AG04450 (cell line): ENCODE data around the gene KCNAB2. TPM values are rescaled to one million over a fixed set of nuclear protein-coding genes. Genes with fewer than 3 reads are reported as not detected.

Experiments
- CTCF ChIA-PET: fragments of 300-600, 350-600 bp; formaldehyde crosslinking; extraction: SDS; loops from one replicate; lab custom pipeline; 2022; ENCODE audit warnings: antibody characterized with exemption, inconsistent platforms; lab: Charles Lee
- POLR2A ChIA-PET: fragments of 350-600 bp; formaldehyde crosslinking; extraction: SDS; loops from one replicate; lab custom pipeline; 2021; ENCODE audit warnings: antibody characterized with exemption, inconsistent platforms; lab: Yijun Ruan, JAX
- DNase-seq: peaks from one replicate; pipeline ENCODE4 v3.0.0-alpha.2; 2011; ENCODE audit warnings: low read depth, low spot score
- H3K27ac ChIP-seq: one replicate; pipeline ENCODE4 v1.5.1; 2012; ENCODE audit warnings: low read depth, low read length, control low read depth
- H3K27me3 ChIP-seq: one replicate; pipeline ENCODE4 v1.6.0; 2012; ENCODE audit warnings: low read length; ENCODE audit not compliant: control insufficient read depth, insufficient read depth
- H3K4me3 ChIP-seq: 2 replicates; pipeline ENCODE4 v1.5.1; 2011; ENCODE audit warnings: mild to moderate bottlenecking, low read depth, low read length, control low read depth
- H3K9me3 ChIP-seq: 2 replicates; pipeline ENCODE4 v1.5.1; 2012; ENCODE audit warnings: low read length; ENCODE audit not compliant: control insufficient read depth, insufficient read depth
- polyA plus RNA-seq: library from polyadenylated mRNA; depleted of rRNA; stranded (reverse); fragments of >200 nt; gene quantifications from 2 replicates; pipeline ENCODE4 v1.2.3, GENCODE V29; 2011
- TF ChIP-seq, protein P1 (sequence below): IDR thresholded peaks from 2 replicates; pipeline ENCODE4 v1.5.1; 2011; ENCODE audit warnings: low read depth, low read length, control low read depth, inconsistent platforms

KCNAB2 gene
- polyA plus RNA-seq, 1 experiment, result 3.1 TPM

DNA sequence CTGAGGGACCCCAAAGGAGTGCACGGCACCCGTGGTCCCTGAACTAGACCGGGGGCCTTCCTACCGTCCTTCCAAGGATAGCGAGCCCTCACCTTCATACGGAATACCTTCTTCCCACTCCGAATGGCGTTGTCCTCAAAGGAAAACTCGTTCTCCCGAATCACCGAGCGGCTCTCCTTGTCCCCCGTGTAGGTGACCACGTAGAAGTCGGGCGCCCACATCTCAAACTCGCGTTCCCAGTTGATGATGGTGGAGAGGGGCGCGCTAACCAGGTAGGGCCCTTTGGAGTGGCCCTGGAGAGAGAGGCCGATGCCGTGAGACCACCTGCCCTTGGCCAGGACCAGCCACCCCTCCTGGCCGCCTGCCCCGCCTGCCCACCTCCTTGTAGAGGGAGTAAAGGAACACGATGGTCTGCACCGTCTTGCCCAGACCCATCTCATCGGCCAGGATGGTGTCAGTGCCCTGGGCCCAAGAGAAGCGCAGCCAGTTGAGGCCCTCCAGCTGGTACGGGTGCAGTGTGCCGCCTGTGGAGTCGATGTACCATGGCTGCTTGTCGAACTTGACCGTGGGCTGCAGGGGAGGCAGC lies 96.4 kb downstream of the KCNAB2 start:
- TF ChIP-seq, protein P1, sequence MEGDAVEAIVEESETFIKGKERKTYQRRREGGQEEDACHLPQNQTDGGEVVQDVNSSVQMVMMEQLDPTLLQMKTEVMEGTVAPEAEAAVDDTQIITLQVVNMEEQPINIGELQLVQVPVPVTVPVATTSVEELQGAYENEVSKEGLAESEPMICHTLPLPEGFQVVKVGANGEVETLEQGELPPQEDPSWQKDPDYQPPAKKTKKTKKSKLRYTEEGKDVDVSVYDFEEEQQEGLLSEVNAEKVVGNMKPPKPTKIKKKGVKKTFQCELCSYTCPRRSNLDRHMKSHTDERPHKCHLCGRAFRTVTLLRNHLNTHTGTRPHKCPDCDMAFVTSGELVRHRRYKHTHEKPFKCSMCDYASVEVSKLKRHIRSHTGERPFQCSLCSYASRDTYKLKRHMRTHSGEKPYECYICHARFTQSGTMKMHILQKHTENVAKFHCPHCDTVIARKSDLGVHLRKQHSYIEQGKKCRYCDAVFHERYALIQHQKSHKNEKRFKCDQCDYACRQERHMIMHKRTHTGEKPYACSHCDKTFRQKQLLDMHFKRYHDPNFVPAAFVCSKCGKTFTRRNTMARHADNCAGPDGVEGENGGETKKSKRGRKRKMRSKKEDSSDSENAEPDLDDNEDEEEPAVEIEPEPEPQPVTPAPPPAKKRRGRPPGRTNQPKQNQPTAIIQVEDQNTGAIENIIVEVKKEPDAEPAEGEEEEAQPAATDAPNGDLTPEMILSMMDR, result no peak
- POLR2A ChIA-PET, result no interaction called here
- H3K27ac ChIP-seq, result no peak overlapping the region

GRCh38 chr1:6142734-6143133 lies 97.0 kb downstream of the KCNAB2 start:
- DNase-seq, result no peak
- no peak overlapping the region for H3K4me3 ChIP-seq
- no peak overlapping the region for H3K27ac ChIP-seq
- H3K27me3 ChIP-seq, result peaks cover 12% of the 10 kb centered on the region
- ChIA-PET CTCF (no interaction called here), POLR2A (no interaction called here)
- H3K9me3 ChIP-seq, result no peaks in the 10 kb centered on the region
- TF ChIP-seq, protein P1, result no peak

More for the DNA sequence above, 96.4 kb downstream of the KCNAB2 start:
- CTCF ChIA-PET, result no interaction called here
- Histone ChIP-seq H3K9me3 (no peaks in the 10 kb centered on the region), H3K27me3 (peaks cover 12% of the 10 kb centered on the region), H3K4me3 (no peak overlapping the region)
- no peak for DNase-seq

- Histone ChIP-seq H3K27ac (no peak overlapping the region), H3K9me3 (no peaks in the 10 kb centered on the region), H3K4me3 (no peak overlapping the region), H3K27me3 (peaks cover 18% of the 10 kb centered on the region)
- CTCF ChIA-PET, result no interaction called here
- POLR2A ChIA-PET, result no interaction called here
- TF ChIP-seq, protein P1, result no peak
- DNase-seq, result no peak
These were observed 97.7 kb downstream of the KCNAB2 start for GRCh38 chr1:6143395-6143794.

DNA sequence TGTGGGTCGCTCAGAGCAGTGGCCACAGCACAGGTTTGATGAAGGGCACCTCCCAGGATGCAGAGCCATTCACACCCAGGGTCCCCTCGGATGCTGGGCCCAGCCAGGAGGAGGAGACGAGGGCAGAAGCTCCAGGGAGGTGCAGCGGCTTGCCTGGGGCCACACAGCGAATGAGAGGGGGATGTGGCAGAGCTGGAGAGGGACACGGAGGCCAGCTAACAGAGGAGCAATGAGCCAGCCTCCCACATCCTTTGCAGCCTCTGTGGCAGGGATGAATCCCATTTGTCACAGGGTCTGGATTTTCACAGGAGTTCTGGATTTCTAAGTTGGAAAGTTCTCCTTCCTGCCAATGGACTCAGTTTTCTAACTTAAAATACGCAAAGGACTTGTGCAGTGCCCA lies 98.5 kb downstream of the KCNAB2 start:
- ChIA-PET POLR2A (no interaction called here), CTCF (no interaction called here)
- Histone ChIP-seq H3K9me3 (peaks cover 4% of the 10 kb centered on the region; the same call in 1 of the 2 replicates), H3K27me3 (peaks cover 23% of the 10 kb centered on the region), H3K27ac (no peak overlapping the region), H3K4me3 (no peak overlapping the region)
- TF ChIP-seq, protein P1, result no peak
- no peak for DNase-seq

- TF ChIP-seq, protein P1, result no peak
- POLR2A ChIA-PET, result no interaction called here
- CTCF ChIA-PET, result interaction anchor here (1.0 kb wide), 1 partner anchor 62 kb away, joined by 3 read pairs; no protein-coding TSS in a partner anchor
- no peak overlapping the region for H3K27ac ChIP-seq
- no peak overlapping the region for H3K4me3 ChIP-seq
- peaks cover 5% of the 10 kb centered on the region; the same call in 1 of the 2 replicates for H3K9me3 ChIP-seq
- no peak for DNase-seq
- H3K27me3 ChIP-seq, result peaks cover 24% of the 10 kb centered on the region
These were observed 99.1 kb downstream of the KCNAB2 start for GRCh38 chr1:6144647-6145395.
